K562 (cell line): ENCODE data around the gene TMC8. TPM values are rescaled to one million over a fixed set of nuclear protein-coding genes. Genes with fewer than 3 reads are reported as not detected.
A peak's percentile ranks its signal among the peaks of the same experiment; 100 is the strongest.

Experiments
- ARID1B ChIP-seq: fragments of 450-650 bp; IDR thresholded peaks from 2 replicates; pipeline ENCODE4 v1.6.1; 2016; ENCODE audit warnings: antibody characterized with exemption, mild to moderate bottlenecking, inconsistent platforms
- ARID4B ChIP-seq: sonication (generic); formaldehyde crosslinking; IDR thresholded peaks from 2 replicates; pipeline ENCODE4 v1.8.0; 2022; ENCODE audit warnings: mild to moderate bottlenecking, missing genetic modification reagents
- CHAMP1 ChIP-seq: fragments of 450-650 bp; IDR thresholded peaks from 2 replicates; pipeline ENCODE4 v1.6.1; 2016; ENCODE audit warnings: mild to moderate bottlenecking
- CREB1 ChIP-seq, 2 experiments: sonication (generic) in 1 of 2; formaldehyde crosslinking in 1 of 2; IDR thresholded peaks; 2 replicates each; pipeline versions ENCODE4 v1.6.1 to v1.8.0; 2012 to 2022; ENCODE audit warnings: inconsistent platforms in 1 of 2, mild to moderate bottlenecking in 1 of 2, missing genetic modification reagents in 1 of 2, moderate library complexity in 1 of 2
- FOXJ3 ChIP-seq: sonication (generic); formaldehyde crosslinking; IDR thresholded peaks from 2 replicates; pipeline ENCODE4 v1.4.0; 2020; ENCODE audit warnings: mild to moderate bottlenecking, missing genetic modification reagents
- POLR2A ChIP-seq: fragments of 450-650 bp; conservative IDR thresholded peaks from 2 replicates; pipeline ENCODE4 v1.6.1; 2016
- SOX6 ChIP-seq: fragments of 450-650 bp; IDR thresholded peaks from 2 replicates; pipeline ENCODE4 v1.6.1; 2014; ENCODE audit warnings: mild to moderate bottlenecking
- ZBTB33 ChIP-seq: sonication (generic); formaldehyde crosslinking; IDR thresholded peaks from 2 replicates; pipeline ENCODE4 v1.8.1; 2023; ENCODE audit warnings: mild to moderate bottlenecking, missing genetic modification reagents
- ZNF239 ChIP-seq: fragments of 250-450 bp; sonication (Bioruptor Pico); IDR thresholded peaks from 2 replicates; pipeline ENCODE4 v1.4.0; 2020; ENCODE audit warnings: mild to moderate bottlenecking
- ZNF436 ChIP-seq: fragments of 250-450, 450-650 bp; sonication (Bioruptor Pico); formaldehyde crosslinking; IDR thresholded peaks from 2 replicates; pipeline ENCODE4 v1.7.0; 2020; ENCODE audit warnings: mild to moderate bottlenecking
- ZNF511 ChIP-seq: sonication (generic); formaldehyde crosslinking; IDR thresholded peaks from 2 replicates; pipeline ENCODE4 v1.8.0; 2022; ENCODE audit warnings: mild to moderate bottlenecking, missing genetic modification reagents
- ZNF609 ChIP-seq: sonication (generic); formaldehyde crosslinking; IDR thresholded peaks from 2 replicates; pipeline ENCODE4 v1.8.1; 2023; ENCODE audit warnings: missing genetic modification reagents, mild to moderate bottlenecking, borderline replicate concordance
- polyA plus RNA-seq, 8 experiments: library from polyadenylated mRNA; depleted of rRNA in 4 of 8; stranded (reverse) in 5 of 8; unstranded in 3 of 8; fragments of >200 nt; fragmentation: Nextera tagmentation in 2 of 8; fragmentation: Illumina TruSeq in 1 of 8; extraction: Ambion mirVana in 2 of 8; extraction: Trizol in 1 of 8; gene quantifications; 2 replicates each; pipeline versions ENCODE4 v1.2.1 to v1.2.3, GENCODE V29; 2011 to 2014; ENCODE audit warnings: inconsistent platforms in 1 of 8, missing spikeins in 1 of 8
- total RNA-seq, 7 experiments: library from RNA; depleted of rRNA in 6 of 7; stranded (reverse); fragments of >200 nt in 6 of 7; fragmentation: Illumina TruSeq in 2 of 7; extraction: Trizol in 2 of 7; gene quantifications; 2 replicates each; pipeline versions ENCODE4 v1.2.1 to v1.2.3, GENCODE V29; 2011 to 2021; ENCODE audit warnings: low replicate concordance in 1 of 7

Gene TMC8
- total and polyA plus RNA-seq, 9 of the 15 experiments (the other 6 are each of a cell fraction or from before 2014, with no cell fraction given) = 0.13 to 10.9 (median 2.8) TPM

GRCh38 chr17:78172249-78173051 is 41.9 kb downstream of the TMC8 start (continued):
- TF ChIP-seq ARID4B (CRISPR knock-in tag) = 0 out of 2 replicates have a peak, but pooled peaks have one; percentile 41
- TF ChIP-seq SOX6 = no peak
- no peak for TF ChIP-seq ZNF239
- TF ChIP-seq ZNF511 (CRISPR knock-in tag) = no peak
- TF ChIP-seq ZNF609 (CRISPR knock-in tag) = no peak
- no peak for TF ChIP-seq CHAMP1
- no peak for TF ChIP-seq ARID1B
- TF ChIP-seq ZNF436 (CRISPR knock-in tag) = no peak
- peak; percentile 11; the same call in 1 of the 2 replicates for TF ChIP-seq CREB1 (IDR thresholded peaks at IDR 0.05)
- TF ChIP-seq CREB1 (CRISPR knock-in tag; IDR thresholded peaks at IDR 0.05) = no peak
- TF ChIP-seq POLR2A = peak; percentile 45
- no peak; the same call in 1 of the 2 replicates for TF ChIP-seq ZBTB33 (CRISPR knock-in tag)
- TF ChIP-seq FOXJ3 (CRISPR knock-in tag) = no peak
